Epithelial cell of esophagus (primary cell): ENCODE measurements around the gene PLA2G2E.
A peak's percentile ranks its signal among the peaks of the same experiment; 100 is the strongest.

Experiments used
- DNase-seq: peaks from one replicate; pipeline ENCODE4 v3.0.0; 2010; ENCODE audit warnings: low read depth
- H3K4me3 ChIP-seq: 2 replicates; pipeline ENCODE4 v1.5.1; 2011; ENCODE audit warnings: mild to moderate bottlenecking, low read length, control low read depth
- CTCF ChIP-seq: IDR thresholded peaks from 2 replicates; pipeline ENCODE4 v1.5.1; 2011; ENCODE audit warnings: low read depth, mild to moderate bottlenecking, low read length, control low read depth, inconsistent platforms; ENCODE audit not compliant: insufficient read depth; ENCODE audit errors: missing control alignments

Gene PLA2G2E

DNA sequence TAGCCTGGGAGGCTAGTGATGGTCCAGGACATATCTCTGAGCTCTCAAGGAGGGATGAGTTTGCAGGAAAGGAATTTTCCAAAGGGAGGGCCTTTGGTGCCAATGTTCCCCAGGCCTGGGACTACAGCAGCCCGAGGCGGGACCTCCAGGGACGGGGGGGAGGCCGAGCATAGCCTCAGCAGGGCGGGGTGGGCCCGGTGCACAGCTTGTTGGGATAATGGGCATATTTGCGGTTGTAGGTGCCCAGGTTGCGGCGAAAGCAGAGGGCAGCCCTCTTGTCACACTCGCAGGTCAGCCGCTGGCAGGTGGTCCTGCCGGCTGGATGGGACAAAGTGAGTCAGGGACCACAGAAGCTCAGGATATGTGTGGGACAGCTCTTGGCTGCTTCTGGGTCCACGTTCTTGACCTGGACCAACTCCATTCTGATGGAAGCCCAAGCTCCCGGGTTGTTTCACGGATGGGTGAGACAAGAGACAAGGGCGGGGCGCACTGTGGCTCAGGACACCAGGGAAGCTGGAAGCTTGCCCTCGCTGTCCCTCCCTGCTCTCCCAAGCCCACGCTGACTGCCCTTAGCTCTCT, 3.2 kb downstream of the PLA2G2E start:
- no peak for DNase-seq
- H3K4me3 ChIP-seq: no peak overlapping the region
- TF ChIP-seq CTCF: no peak

- DNase-seq: peak; percentile 77
- no peak overlapping the region for H3K4me3 ChIP-seq
- TF ChIP-seq CTCF: peak; percentile 88
Measured at GRCh38 chr1:19918057-19918456, 5.4 kb downstream of the PLA2G2E start.

GRCh38 chr1:19910650-19911049, 12.8 kb downstream of the PLA2G2E start:
- no peak for DNase-seq
- no peak for TF ChIP-seq CTCF
- H3K4me3 ChIP-seq: no peak overlapping the region

DNA sequence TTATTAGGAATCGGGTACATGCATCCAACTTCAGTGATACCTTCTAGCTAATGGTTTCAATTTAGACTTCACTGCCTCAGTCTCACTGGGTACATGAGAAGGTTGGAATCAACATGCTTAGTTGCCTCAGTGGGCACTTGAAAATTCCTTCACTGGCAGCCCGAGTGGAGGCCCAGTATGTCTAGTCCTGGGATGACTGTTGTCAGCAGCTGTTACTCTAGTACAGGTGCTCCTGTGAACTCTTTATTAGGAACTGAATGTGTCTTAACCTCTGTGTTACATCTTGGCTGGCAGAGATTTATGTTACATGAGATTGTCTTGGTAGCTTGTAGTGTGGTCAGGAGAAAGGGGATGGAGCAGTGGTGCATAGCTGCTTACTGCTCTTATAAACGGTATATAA, 13.4 kb downstream of the PLA2G2E start:
- DNase-seq: no peak
- H3K4me3 ChIP-seq: no peak overlapping the region
- TF ChIP-seq CTCF: no peak

- no peak for TF ChIP-seq CTCF
- DNase-seq: no peak
- H3K4me3 ChIP-seq: no peak overlapping the region
Measured at GRCh38 chr1:19909392-19909791, 14.0 kb downstream of the PLA2G2E start.

- DNase-seq: no peak
- no peak for TF ChIP-seq CTCF
- no peak overlapping the region for H3K4me3 ChIP-seq
Measured at GRCh38 chr1:19907456-19907855, 16.0 kb downstream of the PLA2G2E start.

DNA sequence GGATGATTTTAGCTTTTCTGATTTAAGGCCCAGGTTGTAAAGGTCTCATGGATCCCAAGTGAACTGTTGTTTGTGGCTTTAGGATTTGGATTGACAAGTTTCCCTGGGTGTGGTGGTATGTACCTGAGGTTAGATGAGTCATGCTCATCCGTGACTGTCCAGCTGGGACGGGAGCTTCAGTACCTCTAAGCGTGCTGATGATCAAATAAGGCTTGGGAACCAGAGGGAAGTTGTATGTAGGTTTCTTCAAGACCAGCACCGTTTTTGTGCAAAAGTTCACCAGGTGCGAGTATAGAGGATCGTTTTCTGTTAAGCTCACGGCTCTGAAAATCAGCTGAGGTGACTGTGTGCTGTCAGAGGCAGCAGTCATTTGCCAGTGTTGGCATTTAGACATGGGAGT, 19.8 kb downstream of the PLA2G2E start:
- peak; percentile 88 for DNase-seq
- TF ChIP-seq CTCF: no peak
- no peak overlapping the region for H3K4me3 ChIP-seq
